ENCODE results near the gene KCTD14.

The KCTD14 gene

GRCh38 chr11:78033040-78033439 is 10.0 kb upstream of the KCTD14 start:
- H3K4me1 ChIP-seq (ENCODE audit: low read length), result no peaks in the 10 kb centered on the region
- H3K36me3 ChIP-seq (replicated peaks; ENCODE audit: insufficient read depth, low read length), result no peaks in the 10 kb centered on the region
- no peaks in the 10 kb centered on the region for H4K20me1 ChIP-seq (ENCODE audit: insufficient read depth, low read length)
- no peak for DNase-seq
- H3K9me2 ChIP-seq (replicated peaks; ENCODE audit: insufficient read depth, low read length), result no peaks in the 10 kb centered on the region
- H3K79me2 ChIP-seq (ENCODE audit: low read length), result no peaks in the 10 kb centered on the region
- no peak overlapping the region for H3K27ac ChIP-seq (ENCODE audit: low read length)
- H3K4me3 ChIP-seq (ENCODE audit: low read length), result no peak overlapping the region
- TF ChIP-seq EZH2 (optimal IDR thresholded peaks at IDR 0.05; ENCODE audit: low read depth, low read length) (no peak), EZH2phosphoT487 (IDR thresholded peaks at IDR 0.05; ENCODE audit: low read length) (no peak), CTCF (IDR thresholded peaks at IDR 0.05; ENCODE audit: low read length) (no peak)
- H2AFZ ChIP-seq (ENCODE audit: low read length), result no peak overlapping the region
- H3K9me3 ChIP-seq (replicated peaks; ENCODE audit: insufficient read depth, low read length), result no peaks in the 10 kb centered on the region
- no peaks in the 10 kb centered on the region for H3F3A ChIP-seq (ENCODE audit: insufficient read depth, low read length)
- H3K27me3 ChIP-seq (replicated peaks; ENCODE audit: insufficient read depth, low read length), result no peaks in the 10 kb centered on the region
- no peak overlapping the region for H3K9ac ChIP-seq (ENCODE audit: low read length)
- H3K4me2 ChIP-seq (ENCODE audit: low read depth, low read length), result no peak overlapping the region

GRCh38 chr11:78032090-78032489 is 9.0 kb upstream of the KCTD14 start:
- Histone ChIP-seq H3K36me3 (replicated peaks; ENCODE audit: insufficient read depth, low read length) (no peaks in the 10 kb centered on the region), H3K27ac (ENCODE audit: low read length) (no peak overlapping the region), H3K79me2 (ENCODE audit: low read length) (no peaks in the 10 kb centered on the region), H3K9me2 (replicated peaks; ENCODE audit: insufficient read depth, low read length) (no peaks in the 10 kb centered on the region), H3K4me3 (ENCODE audit: low read length) (no peak overlapping the region), H4K20me1 (ENCODE audit: insufficient read depth, low read length) (no peaks in the 10 kb centered on the region), H3F3A (ENCODE audit: insufficient read depth, low read length) (no peaks in the 10 kb centered on the region), H3K27me3 (replicated peaks; ENCODE audit: insufficient read depth, low read length) (no peaks in the 10 kb centered on the region), H3K4me2 (ENCODE audit: low read depth, low read length) (no peak overlapping the region), H3K4me1 (ENCODE audit: low read length) (no peaks in the 10 kb centered on the region), H2AFZ (ENCODE audit: low read length) (no peak overlapping the region), H3K9me3 (replicated peaks; ENCODE audit: insufficient read depth, low read length) (no peaks in the 10 kb centered on the region), H3K9ac (ENCODE audit: low read length) (no peak overlapping the region)
- DNase-seq, result no peak
- no peak for TF ChIP-seq EZH2 (optimal IDR thresholded peaks at IDR 0.05; ENCODE audit: low read depth, low read length)
- no peak for TF ChIP-seq CTCF (IDR thresholded peaks at IDR 0.05; ENCODE audit: low read length)
- no peak for TF ChIP-seq EZH2phosphoT487 (IDR thresholded peaks at IDR 0.05; ENCODE audit: low read length)

GRCh38 chr11:78031629-78032028 is 8.6 kb upstream of the KCTD14 start:
- Histone ChIP-seq H3K9me2 (replicated peaks; ENCODE audit: insufficient read depth, low read length) (no peaks in the 10 kb centered on the region), H3K4me2 (ENCODE audit: low read depth, low read length) (no peak overlapping the region), H3K4me1 (ENCODE audit: low read length) (no peaks in the 10 kb centered on the region), H3K36me3 (replicated peaks; ENCODE audit: insufficient read depth, low read length) (no peaks in the 10 kb centered on the region), H3K27me3 (replicated peaks; ENCODE audit: insufficient read depth, low read length) (no peaks in the 10 kb centered on the region), H3K9ac (ENCODE audit: low read length) (no peak overlapping the region), H3K4me3 (ENCODE audit: low read length) (no peak overlapping the region), H3K79me2 (ENCODE audit: low read length) (no peaks in the 10 kb centered on the region), H4K20me1 (ENCODE audit: insufficient read depth, low read length) (no peaks in the 10 kb centered on the region), H2AFZ (ENCODE audit: low read length) (no peak overlapping the region), H3K9me3 (replicated peaks; ENCODE audit: insufficient read depth, low read length) (no peaks in the 10 kb centered on the region), H3F3A (ENCODE audit: insufficient read depth, low read length) (no peaks in the 10 kb centered on the region), H3K27ac (ENCODE audit: low read length) (no peak overlapping the region)
- no peak for DNase-seq
- TF ChIP-seq EZH2phosphoT487 (IDR thresholded peaks at IDR 0.05; ENCODE audit: low read length) (no peak), CTCF (IDR thresholded peaks at IDR 0.05; ENCODE audit: low read length) (no peak), EZH2 (optimal IDR thresholded peaks at IDR 0.05; ENCODE audit: low read depth, low read length) (no peak)

Data from MM.1S (cell line).